CD8-positive, alpha-beta memory T cell (primary cell): ENCODE results near the gene NPHP4. TPM values are rescaled to one million over a fixed set of nuclear protein-coding genes. Genes with fewer than 3 reads are reported as not detected.

ENCODE experiments used
- CTCF ChIA-PET: fragments of 350-600 bp; sonication (Branson Sonifier 250); formaldehyde crosslinking; loops from one replicate; lab custom pipeline; 2021; ENCODE audit warnings: antibody characterized with exemption; lab: Charles Lee
- POLR2A ChIA-PET: fragments of 350-600 bp; sonication (Branson Sonifier 250); formaldehyde crosslinking; loops from one replicate; lab custom pipeline; 2021; ENCODE audit warnings: antibody characterized with exemption; lab: Charles Lee
- DNase-seq, 5 donors: peaks; one replicate each; pipeline versions ENCODE4 v3.0.0 to v3.0.0-alpha.2; 2020 to 2022; ENCODE audit warnings: mixed read lengths in 1 of 5
- H3K27ac ChIP-seq: one replicate; pipeline ENCODE4 v1.7.0; 2013; ENCODE audit warnings: low read depth, mild to moderate bottlenecking, low read length, moderate library complexity
- H3K27me3 ChIP-seq: 2 replicates; pipeline ENCODE4 v1.7.0; 2013; ENCODE audit warnings: low read length, mild to moderate bottlenecking; ENCODE audit not compliant: insufficient read depth, poor library complexity, severe bottlenecking
- H3K36me3 ChIP-seq: 2 replicates; pipeline ENCODE4 v1.7.0; 2013; ENCODE audit warnings: mild to moderate bottlenecking, low read length, moderate library complexity; ENCODE audit not compliant: insufficient read depth
- H3K4me1 ChIP-seq: 2 replicates; pipeline ENCODE4 v1.7.0; 2013; ENCODE audit warnings: mild to moderate bottlenecking, low read length, moderate library complexity; ENCODE audit not compliant: insufficient read depth
- H3K4me3 ChIP-seq: 2 replicates; pipeline ENCODE4 v1.7.0; 2013; ENCODE audit warnings: mild to moderate bottlenecking, low read length
- H3K9me3 ChIP-seq: 2 replicates; pipeline ENCODE4 v1.7.0; 2013; ENCODE audit warnings: mild to moderate bottlenecking, low read length
- H3K27ac Mint-ChIP-seq, 8 donors: one replicate each; pipeline ENCODE4 v1.8.0; 2020 to 2021; ENCODE audit warnings: mixed read lengths in 8 of 8, mild to moderate bottlenecking in 6 of 8, inconsistent platforms in 3 of 8, moderate library complexity in 3 of 8
- H3K27me3 Mint-ChIP-seq, 2 donors: one replicate each; pipeline ENCODE4 v1.8.0; 2020 to 2021; ENCODE audit warnings: mixed read lengths in 2 of 2, mild to moderate bottlenecking in 1 of 2, moderate library complexity in 1 of 2
- H3K36me3 Mint-ChIP-seq, 3 donors: one replicate each; pipeline ENCODE4 v1.8.0; 2020 to 2021; ENCODE audit warnings: mixed read lengths in 3 of 3, inconsistent platforms in 1 of 3, mild to moderate bottlenecking in 1 of 3
- H3K4me1 Mint-ChIP-seq, 3 donors: one replicate each; pipeline ENCODE4 v1.8.0; 2020 to 2021; ENCODE audit warnings: mixed read lengths in 3 of 3, inconsistent platforms in 1 of 3, mild to moderate bottlenecking in 1 of 3
- H3K4me3 Mint-ChIP-seq, 7 donors: one replicate each; pipeline ENCODE4 v1.8.0; 2020 to 2021; ENCODE audit warnings: mixed read lengths in 7 of 7, mild to moderate bottlenecking in 6 of 7, moderate library complexity in 4 of 7, inconsistent platforms in 2 of 7
- H3K9me3 Mint-ChIP-seq, 5 donors: one replicate each; pipeline ENCODE4 v1.8.0; 2020 to 2022; ENCODE audit warnings: mixed read lengths in 5 of 5, mild to moderate bottlenecking in 3 of 5, moderate library complexity in 2 of 5, inconsistent platforms in 1 of 5
- polyA plus RNA-seq: library from polyadenylated mRNA; unstranded; fragments of 300-500 nt; fragmentation: Illumina TruSeq; gene quantifications from one replicate; pipeline ENCODE4 v1.2.3, GENCODE V29; 2021
- total RNA-seq, 2 experiments: library from RNA; stranded (reverse); gene quantifications; one replicate each; pipeline ENCODE4 v1.2.3, GENCODE V29; 2021

The NPHP4 gene
- 10 to 100 TPM; 11.2 to 11.5 TPM for total RNA-seq
- 1.2 TPM for polyA plus RNA-seq

DNA sequence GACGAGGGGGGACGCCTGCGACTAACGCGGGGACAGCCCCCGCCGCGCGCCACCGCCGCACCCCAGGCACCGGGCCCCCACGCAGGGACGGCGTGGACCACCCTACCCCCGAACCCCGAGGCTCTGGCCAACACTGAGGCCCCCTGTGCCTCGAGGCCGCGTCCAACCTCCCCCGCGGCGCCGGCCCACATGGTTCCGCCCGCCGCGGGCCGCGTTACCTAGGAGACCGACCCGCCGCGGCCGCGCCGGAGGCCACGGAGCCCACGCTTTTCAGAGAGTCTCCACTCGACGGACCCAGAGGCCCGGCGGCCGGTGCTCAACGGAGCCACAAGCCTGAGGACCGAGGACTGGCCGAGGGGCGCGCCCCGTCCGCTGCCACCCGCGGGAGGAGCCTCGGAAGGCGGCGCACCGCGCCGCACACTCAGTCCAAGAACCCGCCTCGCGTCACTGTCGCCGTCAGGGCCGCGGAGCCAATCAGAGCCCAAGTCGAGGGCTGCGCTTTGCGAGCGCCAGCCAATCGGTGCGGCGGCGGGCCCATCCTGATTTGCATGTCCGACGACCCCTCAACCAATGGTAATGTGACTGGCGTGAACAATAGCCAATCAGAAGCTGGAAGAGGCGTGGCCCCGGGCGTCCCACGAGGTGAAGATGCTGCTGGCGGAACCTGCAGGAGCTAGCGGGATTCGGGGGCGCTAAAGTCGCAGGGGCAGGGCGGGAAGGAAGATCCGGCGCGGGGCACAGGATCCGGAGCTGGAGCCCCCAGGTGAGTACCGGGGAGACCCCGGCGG lies at the start of gene NPHP4:
TSS of gene NPHP4 (minus strand) at position 400 of the 788 bp plus-strand sequence. CDS start 6,136 bp downstream, outside the sequence.
- peaks cover 0 to 22% (median 0%) of the 10 kb centered on the region in 3 donors for H3K36me3 Mint-ChIP-seq
- Histone ChIP-seq H3K4me3 (peak within 1 kb of the TSS; percentile 93), H3K36me3 (no peaks in the 10 kb centered on the region), H3K4me1 (peaks cover 32% of the 10 kb centered on the region), H3K9me3 (no peaks in the 10 kb centered on the region), H3K27ac (peak within 1 kb of the TSS; percentile 98), H3K27me3 (no peaks in the 10 kb centered on the region)
- peak; percentile 99 to 100 (median 99) for DNase-seq
- POLR2A ChIA-PET, result interaction anchor here (4.0 kb wide), 1 partner anchor 34 kb away, joined by 42 read pairs; no protein-coding TSS in a partner anchor
- H3K27me3 Mint-ChIP-seq, result peaks cover 0 to 3% of the 10 kb centered on the region in 2 donors
- H3K4me3 Mint-ChIP-seq, result peak within 1 kb of the TSS; percentile 93 to 99 (median 96)
- CTCF ChIA-PET, result interaction anchor here (0.7 to 2.7 kb wide), 5 partner anchors 10 to 41 kb away, joined by 3 to 23 read pairs (median 4); no protein-coding TSS in a partner anchor
- H3K9me3 Mint-ChIP-seq, result no peaks in the 10 kb centered on the region
- H3K27ac Mint-ChIP-seq, result peak within 1 kb of the TSS; percentile 89 to 98 (median 95)
- H3K4me1 Mint-ChIP-seq, result peaks cover 27 to 40% (median 33%) of the 10 kb centered on the region in 3 donors

DNA sequence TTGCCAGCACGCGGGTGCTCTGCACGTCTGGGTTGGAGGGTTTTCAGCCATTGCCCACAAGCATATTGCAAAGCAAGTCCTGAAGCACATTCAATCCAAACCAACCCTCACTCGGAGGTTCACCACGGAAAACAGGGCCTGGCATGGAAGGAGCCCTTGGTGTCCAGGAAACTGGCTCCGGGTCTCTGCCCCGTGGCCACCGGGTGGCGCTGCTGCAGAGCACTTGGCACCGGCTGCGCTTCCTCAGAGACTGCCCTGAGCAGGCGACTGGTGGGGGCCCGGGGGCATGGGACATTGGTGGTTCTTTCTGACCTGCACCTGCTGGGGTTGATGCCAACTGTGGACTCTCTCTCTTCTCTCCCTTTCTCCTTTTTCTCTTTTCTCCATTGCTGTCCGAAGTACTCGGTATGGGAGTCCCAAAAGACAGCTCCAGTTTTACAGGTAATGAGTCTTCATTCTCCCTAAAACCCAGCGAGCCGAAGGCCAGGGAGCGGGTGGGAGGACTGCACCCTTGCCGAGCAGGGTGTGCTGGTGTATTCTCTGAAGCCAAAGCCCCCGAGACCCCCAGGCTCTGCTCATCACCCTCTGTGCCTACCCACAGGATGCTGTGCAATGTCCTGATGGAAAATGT lies 49.3 kb upstream of the NPHP4 start:
- Histone ChIP-seq H3K4me1 (peaks cover 14% of the 10 kb centered on the region), H3K9me3 (no peaks in the 10 kb centered on the region), H3K4me3 (no peak overlapping the region), H3K27me3 (no peaks in the 10 kb centered on the region), H3K27ac (no peak overlapping the region), H3K36me3 (peaks cover 26% of the 10 kb centered on the region)
- Mint-ChIP-seq H3K27ac (peak overlapping the region in 1 of 8 donors; percentile 78), H3K36me3 (peaks cover 0 to 78% (median 17%) of the 10 kb centered on the region in 3 donors), H3K4me1 (peaks cover 19 to 50% (median 27%) of the 10 kb centered on the region in 3 donors), H3K27me3 (no peaks in the 10 kb centered on the region), H3K4me3 (no peak overlapping the region), H3K9me3 (no peaks in the 10 kb centered on the region)
- POLR2A ChIA-PET, result no interaction called here
- DNase-seq, result peak in 3 of 5 donors; percentile 7 to 27 (median 16)
- CTCF ChIA-PET, result no interaction called here

DNA sequence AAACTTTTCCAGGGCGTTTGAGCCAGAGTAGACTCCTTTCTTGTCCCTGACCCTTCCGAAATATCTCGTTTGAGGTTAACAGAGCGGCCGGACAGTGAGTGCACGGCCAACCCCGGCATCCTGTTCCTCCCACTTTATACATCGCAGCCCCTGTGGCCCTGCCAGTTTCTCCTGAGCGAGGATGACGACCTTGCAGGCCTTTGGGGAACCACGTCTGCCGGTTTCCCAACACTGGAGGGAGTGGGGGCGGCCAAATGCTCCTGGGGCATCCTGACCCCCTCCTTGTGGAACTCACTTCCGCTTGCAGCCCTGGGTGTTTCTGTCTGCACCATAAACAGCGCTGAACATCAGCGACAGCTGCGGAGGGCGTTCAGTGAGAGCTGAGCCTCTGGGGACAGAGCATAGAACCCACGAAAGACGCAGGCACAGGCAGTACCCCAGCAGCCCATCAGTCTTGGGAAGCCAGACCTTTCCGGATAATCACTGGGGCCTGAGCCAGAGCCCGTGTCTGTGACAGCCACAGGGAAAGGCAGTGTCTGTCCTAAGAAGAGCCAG lies 48.7 kb upstream of the NPHP4 start:
- no peak overlapping the region for H3K27ac ChIP-seq
- H3K9me3 ChIP-seq, result no peaks in the 10 kb centered on the region
- H3K4me3 ChIP-seq, result no peak overlapping the region
- Mint-ChIP-seq H3K4me1 (peaks cover 24 to 54% (median 29%) of the 10 kb centered on the region in 3 donors), H3K4me3 (no peak overlapping the region), H3K9me3 (no peaks in the 10 kb centered on the region), H3K36me3 (peaks cover 0 to 77% (median 17%) of the 10 kb centered on the region in 3 donors), H3K27me3 (no peaks in the 10 kb centered on the region), H3K27ac (peak overlapping the region in 2 of 8 donors; percentile 26 to 57)
- no peak for DNase-seq
- H3K27me3 ChIP-seq, result no peaks in the 10 kb centered on the region
- ChIA-PET POLR2A (no interaction called here), CTCF (no interaction called here)
- peaks cover 14% of the 10 kb centered on the region for H3K4me1 ChIP-seq
- peaks cover 26% of the 10 kb centered on the region for H3K36me3 ChIP-seq

DNA sequence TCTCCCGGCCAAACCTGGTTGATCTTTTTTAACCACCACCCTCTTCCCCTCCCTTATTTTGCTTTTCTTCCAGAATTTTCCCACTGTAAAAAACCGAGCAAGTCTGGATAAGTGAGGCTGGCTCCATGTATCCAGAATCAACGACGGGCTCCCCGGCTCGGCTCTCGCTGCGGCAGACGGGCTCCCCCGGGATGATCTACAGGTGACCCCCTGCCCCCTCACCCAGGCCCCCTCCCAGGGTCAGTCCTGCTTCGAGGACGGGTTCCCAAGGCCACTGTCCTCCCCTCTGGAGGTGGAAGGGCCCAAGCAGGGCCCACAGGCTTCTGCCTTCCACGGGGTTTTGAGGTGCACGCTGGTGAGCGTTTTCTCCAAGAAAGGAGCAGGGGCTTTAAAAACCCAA lies 48.2 kb upstream of the NPHP4 start:
- Mint-ChIP-seq H3K27me3 (no peaks in the 10 kb centered on the region), H3K9me3 (no peaks in the 10 kb centered on the region), H3K4me3 (no peak overlapping the region), H3K36me3 (peaks cover 0 to 77% (median 20%) of the 10 kb centered on the region in 3 donors), H3K4me1 (peaks cover 29 to 58% (median 32%) of the 10 kb centered on the region in 3 donors), H3K27ac (no peak overlapping the region)
- POLR2A ChIA-PET, result no interaction called here
- Histone ChIP-seq H3K4me3 (no peak overlapping the region), H3K27ac (no peak overlapping the region), H3K36me3 (peaks cover 26% of the 10 kb centered on the region), H3K27me3 (no peaks in the 10 kb centered on the region), H3K4me1 (peaks cover 15% of the 10 kb centered on the region), H3K9me3 (no peaks in the 10 kb centered on the region)
- no peak for DNase-seq
- CTCF ChIA-PET, result no interaction called here

DNA sequence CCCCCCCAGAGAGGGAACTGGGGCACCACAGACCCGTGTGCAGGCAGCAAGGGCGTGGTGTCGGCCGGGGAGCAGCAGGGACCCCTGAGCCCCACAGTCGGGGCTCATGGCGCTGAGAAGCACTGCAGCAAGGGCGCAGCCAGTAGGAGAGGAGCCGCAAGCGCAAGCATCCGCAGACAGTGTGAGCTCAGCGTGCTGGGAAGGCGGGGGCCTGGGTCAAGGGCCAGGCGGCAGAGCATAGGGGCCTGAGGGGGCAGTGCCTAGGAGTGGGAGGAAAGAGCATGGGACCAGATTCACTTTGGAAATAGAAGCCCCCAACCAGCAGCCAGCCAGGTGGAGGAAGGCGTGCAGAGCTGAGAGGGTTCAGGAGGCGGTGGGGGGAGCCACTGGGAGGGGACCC lies 46.8 kb upstream of the NPHP4 start:
- H3K4me1 Mint-ChIP-seq, result peaks cover 37 to 65% (median 41%) of the 10 kb centered on the region in 3 donors
- peaks cover 0 to 75% (median 22%) of the 10 kb centered on the region in 3 donors for H3K36me3 Mint-ChIP-seq
- Histone ChIP-seq H3K9me3 (no peaks in the 10 kb centered on the region), H3K36me3 (peaks cover 26% of the 10 kb centered on the region), H3K4me3 (no peak overlapping the region), H3K27ac (no peak overlapping the region), H3K4me1 (peaks cover 27% of the 10 kb centered on the region), H3K27me3 (no peaks in the 10 kb centered on the region)
- ChIA-PET POLR2A (no interaction called here), CTCF (interaction anchor here (1.3 kb wide), 1 partner anchor 12 kb away, joined by 3 read pairs; no protein-coding TSS in a partner anchor)
- no peak for DNase-seq
- peak overlapping the region in 2 of 8 donors; percentile 20 to 93 for H3K27ac Mint-ChIP-seq
- H3K4me3 Mint-ChIP-seq, result no peak overlapping the region
- no peaks in the 10 kb centered on the region for H3K9me3 Mint-ChIP-seq
- H3K27me3 Mint-ChIP-seq, result no peaks in the 10 kb centered on the region

DNA sequence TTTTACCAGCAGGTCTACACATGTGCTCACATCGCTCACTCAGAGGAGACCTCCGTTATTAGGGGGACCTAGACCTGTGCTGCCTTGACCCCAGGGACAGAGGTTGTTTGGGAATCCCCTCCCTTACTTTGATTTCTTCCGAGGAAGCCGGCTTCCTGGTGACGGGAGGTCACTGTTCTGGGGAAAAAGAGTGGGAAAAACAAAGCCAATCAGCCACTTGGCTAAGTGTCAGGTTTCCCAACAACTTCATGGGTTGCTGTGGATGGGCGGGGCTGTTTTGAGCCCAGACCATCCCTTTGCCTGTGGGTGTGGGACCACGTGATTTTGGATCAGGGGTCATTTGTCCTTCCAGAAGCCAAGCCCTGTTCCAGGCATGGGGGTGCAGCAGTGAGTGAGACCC lies 46.4 kb upstream of the NPHP4 start:
- ChIA-PET CTCF (interaction anchor here (1.3 kb wide), 1 partner anchor 12 kb away, joined by 3 read pairs; no protein-coding TSS in a partner anchor), POLR2A (no interaction called here)
- Mint-ChIP-seq H3K27me3 (no peaks in the 10 kb centered on the region), H3K4me1 (peaks cover 38 to 66% (median 39%) of the 10 kb centered on the region in 3 donors), H3K36me3 (peaks cover 0 to 71% (median 19%) of the 10 kb centered on the region in 3 donors), H3K4me3 (no peak overlapping the region), H3K9me3 (no peaks in the 10 kb centered on the region), H3K27ac (peak overlapping the region in 3 of 8 donors; percentile 54 to 77 (median 72))
- H3K4me1 ChIP-seq, result peaks cover 32% of the 10 kb centered on the region
- H3K27ac ChIP-seq, result no peak overlapping the region
- DNase-seq, result no peak
- H3K36me3 ChIP-seq, result peaks cover 26% of the 10 kb centered on the region
- no peaks in the 10 kb centered on the region for H3K27me3 ChIP-seq
- H3K9me3 ChIP-seq, result no peaks in the 10 kb centered on the region
- no peak overlapping the region for H3K4me3 ChIP-seq

DNA sequence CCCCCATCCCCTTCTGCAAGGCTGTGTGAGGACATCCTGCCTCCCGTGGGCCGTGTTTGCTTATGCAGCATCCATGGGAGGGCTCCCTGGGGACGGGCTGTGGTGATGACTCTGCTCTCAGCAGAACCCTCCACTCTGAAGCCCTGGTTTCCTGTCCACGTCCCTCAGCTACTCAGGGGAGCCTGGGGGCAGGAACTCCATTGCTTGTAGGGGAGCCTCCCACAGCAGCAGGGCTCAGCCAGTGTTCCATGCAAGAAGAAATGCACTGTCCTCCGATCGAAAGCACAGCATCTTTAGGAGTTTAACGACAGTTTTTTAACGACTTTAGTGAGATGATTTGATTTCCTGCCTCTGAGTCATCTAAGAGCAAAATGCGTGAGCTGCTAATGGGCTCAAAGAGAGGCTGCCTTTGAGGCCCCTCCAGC lies 45.1 kb upstream of the NPHP4 start:
- Mint-ChIP-seq H3K36me3 (peaks cover 0 to 66% (median 24%) of the 10 kb centered on the region in 3 donors), H3K4me1 (peaks cover 50 to 76% (median 52%) of the 10 kb centered on the region in 3 donors), H3K9me3 (no peaks in the 10 kb centered on the region), H3K27me3 (no peaks in the 10 kb centered on the region), H3K27ac (peak overlapping the region in 7 of 8 donors; percentile 67 to 91 (median 79)), H3K4me3 (peak overlapping the region in 4 of 7 donors; percentile 19 to 54 (median 43))
- H3K9me3 ChIP-seq, result no peaks in the 10 kb centered on the region
- H3K27ac ChIP-seq, result no peak overlapping the region
- H3K36me3 ChIP-seq, result peaks cover 24% of the 10 kb centered on the region
- H3K4me1 ChIP-seq, result peaks cover 44% of the 10 kb centered on the region
- ChIA-PET POLR2A (no interaction called here), CTCF (no interaction called here)
- no peak overlapping the region for H3K4me3 ChIP-seq
- DNase-seq, result peak in 1 of 5 donors; percentile 32
- H3K27me3 ChIP-seq, result no peaks in the 10 kb centered on the region
